Left ventricle myocardium inferior (tissue), 1 donor: ENCODE results near the gene PPP1R8. TPM values are rescaled to one million over a fixed set of nuclear protein-coding genes. Genes with fewer than 3 reads are reported as not detected.

Experiments
- DNase-seq: peaks from one replicate; pipeline ENCODE4 v3.0.0-alpha.2; 2020
- H3K27ac ChIP-seq: fragments of 200-600 bp; replicated peaks from 2 replicates; pipeline ENCODE4 v1.8.0; 2021
- H3K27me3 ChIP-seq: fragments of 200-600 bp; 2 replicates; pipeline ENCODE4 v1.8.0; 2021; ENCODE audit warnings: low read depth
- H3K36me3 ChIP-seq: fragments of 200-600 bp; 2 replicates; pipeline ENCODE4 v1.8.0; 2021
- H3K4me1 ChIP-seq: fragments of 200-600 bp; 2 replicates; pipeline ENCODE4 v1.8.0; 2021
- H3K4me3 ChIP-seq: fragments of 200-600 bp; 2 replicates; pipeline ENCODE4 v1.8.0; 2021; ENCODE audit warnings: mild to moderate bottlenecking, moderate library complexity
- H3K9me3 ChIP-seq: fragments of 200-600 bp; replicated peaks from 2 replicates; pipeline ENCODE4 v1.8.0; 2021
- CTCF ChIP-seq: fragments of 200-600 bp; IDR thresholded peaks from 2 replicates; pipeline ENCODE4 v1.8.0; 2021; ENCODE audit warnings: antibody characterized with exemption, mild to moderate bottlenecking, borderline replicate concordance
- intact Hi-C: fragments of 100-400 bp; cut with micrococcal nuclease; formaldehyde crosslinking; loops from one replicate; pipeline ENCODE4 v1.11.0; 2022
- long read RNA-seq: library from polyadenylated mRNA; unstranded; transcript quantifications from one replicate; pipeline ENCODE4 v2.0.0, GENCODE V29; 2021
- total RNA-seq: library from RNA; stranded (reverse); fragmentation: NEBNext Ultra II Directional; extraction: Animal tissue kit (Norgen Biotek cat#: 25700); gene quantifications from one replicate; pipeline ENCODE4 v1.2.1, GENCODE V29; 2021
- donor health status: DM: no; HTN: yes; CAD: no; lungs with severe emphysema.

The PPP1R8 gene
- 24.0 TPM for total RNA-seq
- long read RNA-seq, partial matches to known transcripts = 0 of 2 reads
- long read RNA-seq, other reads (novel, unspliced or antisense) = 1 of 2 reads

GRCh38 chr1:27830621-27831440 is at the start of gene PPP1R8:
TSS of gene PPP1R8 (plus strand) at chr1:27830782. CDS start at chr1:27830836, 54 bp downstream.
- peaks cover 40% of the 10 kb centered on the region for H3K4me1 ChIP-seq
- intact Hi-C loops = no loop called here
- H3K4me3 ChIP-seq = peak within 1 kb of the TSS; percentile 89
- peak; percentile 93 for DNase-seq
- no peaks in the 10 kb centered on the region for H3K27me3 ChIP-seq
- H3K36me3 ChIP-seq = peaks cover 19% of the 10 kb centered on the region
- H3K27ac ChIP-seq = peak within 1 kb of the TSS; percentile 95
- H3K9me3 ChIP-seq = no peaks in the 10 kb centered on the region
- no peak for TF ChIP-seq CTCF

- peaks cover 9% of the 10 kb centered on the region for H3K36me3 ChIP-seq
Measured at GRCh38 chr1:27782950-27783349, 47.6 kb upstream of the PPP1R8 start.

GRCh38 chr1:27784700-27785099 is 45.9 kb upstream of the PPP1R8 start:
- Histone ChIP-seq H3K4me1 (peaks cover 83% of the 10 kb centered on the region), H3K9me3 (no peaks in the 10 kb centered on the region), H3K4me3 (no peak overlapping the region), H3K27me3 (no peaks in the 10 kb centered on the region), H3K36me3 (peaks cover 8% of the 10 kb centered on the region), H3K27ac (no peak overlapping the region)
- TF ChIP-seq CTCF = no peak
- no peak for DNase-seq
- intact Hi-C loops = no loop called here

More at GRCh38 chr1:27782950-27783349, 47.6 kb upstream of the PPP1R8 start:
- Histone ChIP-seq H3K4me1 (peaks cover 70% of the 10 kb centered on the region), H3K27ac (no peak overlapping the region), H3K4me3 (no peak overlapping the region), H3K27me3 (no peaks in the 10 kb centered on the region), H3K9me3 (no peaks in the 10 kb centered on the region)
- no peak for TF ChIP-seq CTCF
- DNase-seq = no peak
- intact Hi-C loops = no loop called here

- DNase-seq = no peak
- peak overlapping the region; percentile 9 for H3K27ac ChIP-seq
- H3K4me3 ChIP-seq = no peak overlapping the region
- peaks cover 10% of the 10 kb centered on the region for H3K36me3 ChIP-seq
- H3K4me1 ChIP-seq = peaks cover 95% of the 10 kb centered on the region
- intact Hi-C loops = no loop called here
- no peaks in the 10 kb centered on the region for H3K9me3 ChIP-seq
- H3K27me3 ChIP-seq = no peaks in the 10 kb centered on the region
- TF ChIP-seq CTCF = no peak
Measured at GRCh38 chr1:27785781-27786455, 44.7 kb upstream of the PPP1R8 start.

- no peak for DNase-seq
- peak overlapping the region; percentile 24 for H3K27ac ChIP-seq
- no peaks in the 10 kb centered on the region for H3K27me3 ChIP-seq
- peaks cover 78% of the 10 kb centered on the region for H3K4me1 ChIP-seq
- H3K9me3 ChIP-seq = no peaks in the 10 kb centered on the region
- H3K36me3 ChIP-seq = peaks cover 22% of the 10 kb centered on the region
- no peak overlapping the region for H3K4me3 ChIP-seq
- no peak for TF ChIP-seq CTCF
- intact Hi-C loops = no loop called here
Measured at GRCh38 chr1:27787895-27788294, 42.7 kb upstream of the PPP1R8 start.
